Endothelial cell of umbilical vein (primary cell): ENCODE data around the gene SEC31A.

Source experiments
- CTCF ChIP-seq, 2 donors: IDR thresholded peaks; 1 replicate in 1 of 2; 2 replicates in 1 of 2; pipeline ENCODE4 v1.5.1; 2011; ENCODE audit warnings: low read length in 2 of 2, mild to moderate bottlenecking in 2 of 2, moderate library complexity in 2 of 2, control low read depth in 1 of 2, inconsistent platforms in 1 of 2, low read depth in 1 of 2; ENCODE audit not compliant: insufficient read depth in 1 of 2; ENCODE audit errors: extremely low read depth in 1 of 2
- JUN ChIP-seq: IDR thresholded peaks from 2 replicates; pipeline ENCODE4 v1.6.1; 2011; ENCODE audit warnings: borderline replicate concordance, low read depth; ENCODE audit not compliant: insufficient read length, insufficient read depth
- POLR2A ChIP-seq: IDR thresholded peaks from 2 replicates; pipeline ENCODE4 v1.6.1; 2012; ENCODE audit warnings: low read depth, mild to moderate bottlenecking, control low read depth, low read length

- TF ChIP-seq CTCF (IDR thresholded peaks at IDR 0.05; ENCODE audit: extremely low read depth in 1 of 2, insufficient read depth in 1 of 2, low read depth in 1 of 2, low read length in 2 of 2) (no peak), POLR2A (no peak), JUN (no peak)
Measured at GRCh38 chr4:82899374-82900065, 8.6 kb upstream of the SEC31A start.
